Tibial nerve (tissue), 4 donors: Measurements from ENCODE around the gene WDR27. TPM values are rescaled to one million over a fixed set of nuclear protein-coding genes. Genes with fewer than 3 reads are reported as not detected.

Experiments
- DNase-seq, 2 donors: peaks; one replicate each; pipeline ENCODE4 v3.0.0-alpha.2; 2019; ENCODE audit warnings: low spot score in 2 of 2
- H3K27ac ChIP-seq, 4 donors: fragments of 200-600 bp; sonication (generic) in 3 of 4; one replicate each; pipeline ENCODE4 v1.5.1; 2017 to 2019; ENCODE audit warnings: mild to moderate bottlenecking in 1 of 4
- H3K27me3 ChIP-seq, 2 donors: fragments of 200-600 bp; sonication (generic) in 1 of 2; one replicate each; pipeline versions ENCODE4 v1.5.1 to v1.6.0; 2017 to 2019
- H3K36me3 ChIP-seq, 3 donors: fragments of 200-600 bp; sonication (generic); one replicate each; pipeline ENCODE4 v1.5.1; 2018 to 2019
- H3K4me1 ChIP-seq, 4 donors: fragments of 200-600 bp; sonication (generic) in 3 of 4; one replicate each; pipeline ENCODE4 v1.5.1; 2017 to 2019
- H3K4me3 ChIP-seq, 4 donors: fragments of 200-600 bp; sonication (generic) in 3 of 4; one replicate each; pipeline ENCODE4 v1.5.1; 2017 to 2019; ENCODE audit warnings: mild to moderate bottlenecking in 1 of 4, moderate library complexity in 1 of 4
- H3K9me3 ChIP-seq, 4 donors: fragments of 200-600 bp; sonication (generic) in 3 of 4; one replicate each; pipeline ENCODE4 v1.5.1; 2017 to 2019
- EP300 ChIP-seq, 2 donors: sonication (generic); formaldehyde crosslinking; IDR thresholded peaks; one replicate each; pipeline ENCODE4 v1.6.1; 2017; ENCODE audit warnings: antibody characterized with exemption in 2 of 2, mild to moderate bottlenecking in 1 of 2
- POLR2A ChIP-seq, 2 donors: fragments of 450-650 bp; IDR thresholded peaks; one replicate each; pipeline ENCODE4 v1.6.1; 2017; ENCODE audit warnings: antibody characterized with exemption in 2 of 2, mild to moderate bottlenecking in 2 of 2, moderate library complexity in 2 of 2
- whole genome bisulfite sequencing, 2 donors: methylation state at CpG; one replicate each; pipeline ENCODE4 v1.1.5; 2018; 5-methylcytosine and 5-hydroxymethylcytosine counted together
- total RNA-seq, 4 donors: library from RNA; depleted of rRNA; stranded (reverse); fragments of >200 nt; gene quantifications; one replicate each; pipeline ENCODE4 v1.1.0, GENCODE V29; 2016
- TF ChIP-seq, protein P1 (sequence below), 5 experiments: fragments of 200-600 bp in 3 of 5; fragments of 450-650 bp in 2 of 5; sonication (generic) in 3 of 5; IDR thresholded peaks; one replicate each; pipeline ENCODE4 v1.5.1; 2016 to 2019; ENCODE audit warnings: antibody characterized with exemption in 5 of 5, mild to moderate bottlenecking in 3 of 5, moderate library complexity in 2 of 5

Gene WDR27
- total RNA-seq, 4 donors from 2014 or later = 33.9 to 57.5 (median 52.5) TPM

DNA sequence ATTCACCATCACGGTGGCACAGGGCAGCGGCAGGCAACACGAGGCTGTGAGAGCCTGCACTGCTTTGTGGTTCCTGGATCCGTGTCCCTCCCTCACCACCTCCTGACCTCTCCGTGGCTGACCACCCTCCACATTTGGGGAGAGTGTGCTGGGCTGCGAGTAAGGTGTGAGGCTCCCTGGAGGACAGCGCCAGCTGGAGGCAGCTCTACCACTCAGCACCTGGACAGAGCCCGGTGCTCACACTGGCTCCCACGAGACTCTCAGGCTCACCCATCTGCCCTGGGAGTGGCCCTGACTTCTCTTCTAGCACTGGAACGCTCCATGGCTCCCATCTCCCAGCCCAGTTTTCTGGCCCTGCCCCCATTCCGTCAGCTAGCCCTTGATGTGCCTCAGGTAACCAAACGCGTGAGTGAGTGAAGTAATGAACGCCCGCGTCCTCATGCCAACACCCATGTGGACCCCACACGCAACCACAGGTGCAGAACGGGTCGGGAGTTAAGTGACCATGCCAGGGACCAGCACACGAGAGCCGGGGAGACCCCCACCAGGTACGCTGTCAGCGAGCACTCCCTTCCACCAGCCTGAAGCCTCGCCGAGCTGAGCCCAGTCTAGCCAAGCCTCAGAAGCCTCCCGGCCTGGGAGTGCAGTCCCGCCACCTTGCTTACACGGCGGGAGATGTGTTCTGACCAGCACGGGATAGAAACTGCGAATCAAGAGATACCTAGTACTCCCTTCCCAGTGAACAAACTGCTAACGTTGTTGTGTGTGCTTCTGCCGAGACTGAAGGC, 137.2 kb downstream of the WDR27 start:
- no peak for DNase-seq
- H3K4me3 ChIP-seq = no peak overlapping the region
- 94 to 96% methylated on average over 33 of the region's 33 CpGs for WGBS, 2 donors
- peaks cover 0 to 7% (median 0%) of the 10 kb centered on the region in 4 donors for H3K9me3 ChIP-seq
- no peaks in the 10 kb centered on the region for H3K27me3 ChIP-seq
- peaks cover 0 to 61% (median 0%) of the 10 kb centered on the region in 3 donors for H3K36me3 ChIP-seq
- TF ChIP-seq, protein P1, sequence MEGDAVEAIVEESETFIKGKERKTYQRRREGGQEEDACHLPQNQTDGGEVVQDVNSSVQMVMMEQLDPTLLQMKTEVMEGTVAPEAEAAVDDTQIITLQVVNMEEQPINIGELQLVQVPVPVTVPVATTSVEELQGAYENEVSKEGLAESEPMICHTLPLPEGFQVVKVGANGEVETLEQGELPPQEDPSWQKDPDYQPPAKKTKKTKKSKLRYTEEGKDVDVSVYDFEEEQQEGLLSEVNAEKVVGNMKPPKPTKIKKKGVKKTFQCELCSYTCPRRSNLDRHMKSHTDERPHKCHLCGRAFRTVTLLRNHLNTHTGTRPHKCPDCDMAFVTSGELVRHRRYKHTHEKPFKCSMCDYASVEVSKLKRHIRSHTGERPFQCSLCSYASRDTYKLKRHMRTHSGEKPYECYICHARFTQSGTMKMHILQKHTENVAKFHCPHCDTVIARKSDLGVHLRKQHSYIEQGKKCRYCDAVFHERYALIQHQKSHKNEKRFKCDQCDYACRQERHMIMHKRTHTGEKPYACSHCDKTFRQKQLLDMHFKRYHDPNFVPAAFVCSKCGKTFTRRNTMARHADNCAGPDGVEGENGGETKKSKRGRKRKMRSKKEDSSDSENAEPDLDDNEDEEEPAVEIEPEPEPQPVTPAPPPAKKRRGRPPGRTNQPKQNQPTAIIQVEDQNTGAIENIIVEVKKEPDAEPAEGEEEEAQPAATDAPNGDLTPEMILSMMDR (IDR thresholded peaks at IDR 0.05) = no peak
- TF ChIP-seq EP300 (IDR thresholded peaks at IDR 0.05) (no peak), POLR2A (IDR thresholded peaks at IDR 0.05) (no peak)
- H3K4me1 ChIP-seq = no peaks in the 10 kb centered on the region
- no peak overlapping the region for H3K27ac ChIP-seq

DNA sequence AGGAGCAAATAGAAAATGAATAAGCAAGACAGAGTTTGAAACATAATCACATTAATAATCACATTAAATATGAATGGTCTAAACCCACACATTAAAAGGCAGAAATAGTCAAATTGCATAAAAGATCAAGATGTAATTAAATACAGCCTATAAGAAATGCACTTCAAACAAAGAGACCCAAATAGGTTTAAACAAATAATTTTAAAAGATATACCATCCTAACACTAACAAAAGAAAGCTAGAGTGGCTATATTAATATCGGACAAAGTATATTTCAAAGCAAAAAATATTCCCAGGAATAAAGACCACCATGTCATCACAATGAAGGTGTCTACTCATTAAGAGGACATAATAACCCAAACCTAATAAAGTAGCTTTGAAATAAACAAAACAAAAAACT, 140.2 kb downstream of the WDR27 start:
- TF ChIP-seq EP300 (IDR thresholded peaks at IDR 0.05) (no peak), POLR2A (IDR thresholded peaks at IDR 0.05) (no peak)
- TF ChIP-seq, protein P1 (IDR thresholded peaks at IDR 0.05) = no peak
- Histone ChIP-seq H3K27me3 (no peaks in the 10 kb centered on the region), H3K27ac (no peak overlapping the region), H3K4me1 (peaks cover 0 to 3% (median 0%) of the 10 kb centered on the region in 4 donors), H3K4me3 (no peak overlapping the region), H3K9me3 (peaks cover 0 to 7% (median 0%) of the 10 kb centered on the region in 4 donors), H3K36me3 (peaks cover 0 to 58% (median 0%) of the 10 kb centered on the region in 3 donors)
- DNase-seq = no peak
- WGBS, 2 donors = 97% methylated on average over 1 of the region's 1 CpG

DNA sequence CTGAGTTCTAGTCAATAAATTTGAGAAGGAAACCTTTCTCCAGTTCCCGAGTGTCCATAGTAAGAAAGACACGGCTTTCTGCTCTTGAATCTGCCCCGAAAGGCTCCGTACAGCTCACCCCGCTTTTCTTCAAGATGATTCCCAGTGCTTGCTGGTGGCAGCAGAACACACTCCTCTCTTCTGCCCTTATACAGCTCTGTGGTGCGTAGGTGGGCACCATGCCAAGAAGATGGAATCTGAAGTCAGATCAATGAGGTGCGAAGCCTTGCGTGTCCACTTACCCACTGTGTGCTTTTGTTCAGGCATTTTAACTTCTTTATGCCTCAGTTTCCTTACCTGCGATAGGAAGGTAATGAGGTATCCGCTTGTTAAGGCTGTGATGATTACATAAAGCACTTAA, 142.2 kb downstream of the WDR27 start:
- no peak for DNase-seq
- no peaks in the 10 kb centered on the region for H3K27me3 ChIP-seq
- H3K4me3 ChIP-seq = no peak overlapping the region
- TF ChIP-seq POLR2A (IDR thresholded peaks at IDR 0.05) = no peak
- no peak for TF ChIP-seq EP300 (IDR thresholded peaks at IDR 0.05)
- TF ChIP-seq, protein P1 (IDR thresholded peaks at IDR 0.05) = no peak
- H3K4me1 ChIP-seq = peaks cover 0 to 3% (median 0%) of the 10 kb centered on the region in 4 donors
- WGBS, 2 donors = 91 to 93% methylated on average over 10 of the region's 10 CpGs
- H3K27ac ChIP-seq = no peak overlapping the region
- H3K36me3 ChIP-seq = peaks cover 0 to 62% (median 0%) of the 10 kb centered on the region in 3 donors
- peaks cover 0 to 7% (median 0%) of the 10 kb centered on the region in 4 donors for H3K9me3 ChIP-seq

DNA sequence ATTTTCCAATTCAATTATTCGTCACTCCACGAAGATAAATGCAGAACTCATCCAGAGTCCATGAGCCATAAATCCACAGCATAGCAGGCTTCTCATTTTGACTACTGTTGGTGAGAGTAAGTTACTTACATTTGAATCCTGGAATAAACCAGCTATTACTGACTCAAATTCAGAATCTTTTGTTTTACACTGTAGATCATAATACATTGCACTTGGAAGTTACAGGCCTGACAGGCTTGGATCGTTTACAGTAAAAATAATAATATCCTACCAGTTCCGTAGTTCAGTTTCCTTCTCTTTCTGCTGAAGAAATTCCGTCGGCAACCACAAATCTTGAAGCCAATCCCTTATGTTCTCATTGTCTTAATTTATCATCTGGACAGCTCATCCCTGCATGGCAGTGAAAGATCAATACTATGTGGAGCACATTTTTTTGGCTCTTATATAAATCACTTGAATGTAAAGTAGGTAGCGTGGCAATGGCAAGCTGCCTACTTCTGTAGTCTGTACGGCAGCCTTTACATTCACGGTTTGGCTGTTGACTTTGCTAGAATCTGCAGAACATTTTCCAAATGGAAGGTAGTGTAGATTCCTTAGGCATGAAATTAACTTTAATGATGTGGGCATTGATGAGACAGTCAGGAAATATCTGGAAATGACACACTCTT, 142.9 kb downstream of the WDR27 start:
- WGBS, 2 donors = 89 to 95% methylated on average over 9 of the region's 9 CpGs
- Histone ChIP-seq H3K27ac (no peak overlapping the region), H3K36me3 (peaks cover 0 to 57% (median 0%) of the 10 kb centered on the region in 3 donors), H3K4me1 (peaks cover 0 to 3% (median 0%) of the 10 kb centered on the region in 4 donors), H3K4me3 (no peak overlapping the region), H3K27me3 (no peaks in the 10 kb centered on the region), H3K9me3 (peaks cover 0 to 7% (median 0%) of the 10 kb centered on the region in 4 donors)
- TF ChIP-seq EP300 (IDR thresholded peaks at IDR 0.05) (no peak), POLR2A (IDR thresholded peaks at IDR 0.05) (no peak)
- TF ChIP-seq, protein P1 (IDR thresholded peaks at IDR 0.05) = no peak
- DNase-seq = no peak

DNA sequence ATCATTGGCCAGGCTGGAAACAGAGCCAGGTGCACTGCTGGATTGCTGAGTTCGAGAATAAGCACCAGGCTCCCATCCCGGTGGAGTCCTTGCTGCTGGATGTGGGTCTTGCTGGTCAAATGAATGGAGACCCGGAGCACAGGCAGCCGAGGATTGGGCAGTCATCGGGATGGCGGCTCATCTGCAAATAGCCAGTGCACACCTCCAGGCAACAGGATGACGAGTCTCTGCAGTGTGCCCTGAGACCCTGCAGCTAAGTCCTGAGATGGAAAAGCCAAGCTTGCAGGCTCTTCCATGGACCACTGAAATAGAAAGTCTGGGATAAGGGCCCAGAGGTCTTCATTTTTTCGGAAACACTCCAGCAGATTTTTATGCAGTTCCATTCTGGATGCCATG, 143.5 kb downstream of the WDR27 start:
- H3K36me3 ChIP-seq = peaks cover 0 to 54% (median 0%) of the 10 kb centered on the region in 3 donors
- WGBS, 2 donors = 93 to 99% methylated on average over 8 of the region's 8 CpGs
- TF ChIP-seq, protein P1 (IDR thresholded peaks at IDR 0.05) = no peak
- TF ChIP-seq POLR2A (IDR thresholded peaks at IDR 0.05) = no peak
- TF ChIP-seq EP300 (IDR thresholded peaks at IDR 0.05) = no peak
- no peak overlapping the region for H3K4me3 ChIP-seq
- peaks cover 0 to 7% (median 0%) of the 10 kb centered on the region in 4 donors for H3K9me3 ChIP-seq
- no peak overlapping the region for H3K27ac ChIP-seq
- DNase-seq = no peak
- H3K4me1 ChIP-seq = peaks cover 0 to 3% (median 0%) of the 10 kb centered on the region in 4 donors
- no peaks in the 10 kb centered on the region for H3K27me3 ChIP-seq
